ENCODE data around the gene TWF1. TPM values are rescaled to one million over a fixed set of nuclear protein-coding genes. Genes with fewer than 3 reads are reported as not detected.
"Not testable (repeated sequence)": the region's sequence is repeated elsewhere in the genome, so short reads cannot be mapped to it uniquely, and the experiment has no call there.

Gene TWF1
- total and polyA plus RNA-seq, 8 donors: 56.8 to 75.9 (median 64.6) TPM

- no peaks in the 10 kb centered on the region for H3K36me3 ChIP-seq
- no peak for TF ChIP-seq CTCF (IDR thresholded peaks at IDR 0.05)
Observed at GRCh38 chr12:43848226-43848507, 42.0 kb upstream of the TWF1 start.

GRCh38 chr12:43847425-43848225 lies 41.5 kb upstream of the TWF1 start:
- intact Hi-C loops (cut with DNase I); H3K4me3 ChIP-seq; ATAC-seq; H3K27me3 ChIP-seq; H3K36me3 ChIP-seq; H3K9me3 ChIP-seq; H3K4me1 ChIP-seq; H3K27ac ChIP-seq; DNase-seq: not testable (repeated sequence)

More at GRCh38 chr12:43848226-43848507, 42.0 kb upstream of the TWF1 start:
- Histone ChIP-seq H3K4me3 (no peak overlapping the region), H3K4me1 (no peaks in the 10 kb centered on the region), H3K27me3 (no peaks in the 10 kb centered on the region), H3K9me3 (peaks cover 0 to 5% of the 10 kb centered on the region in 2 donors), H3K27ac (no peak overlapping the region)
- DNase-seq (no peak), ATAC-seq (no peak)
- intact Hi-C loops (cut with DNase I): no loop called here

GRCh38 chr12:43842259-43842658 lies 36.1 kb upstream of the TWF1 start:
- TF ChIP-seq CTCF (IDR thresholded peaks at IDR 0.05): no peak
- intact Hi-C loops (cut with DNase I): no loop called here

GRCh38 chr12:43841253-43841652 lies 35.1 kb upstream of the TWF1 start:
- Histone ChIP-seq H3K4me3 (no peak overlapping the region), H3K4me1 (peaks cover 5% of the 10 kb centered on the region in 2 donors), H3K36me3 (no peaks in the 10 kb centered on the region), H3K27me3 (peaks cover 0 to 16% of the 10 kb centered on the region in 2 donors), H3K9me3 (no peaks in the 10 kb centered on the region), H3K27ac (no peak overlapping the region)
- DNase-seq (peak in 2 of 4 donors; percentile 7 to 12), ATAC-seq (no peak)
- intact Hi-C loops (cut with DNase I): no loop called here
- no peak for TF ChIP-seq CTCF (IDR thresholded peaks at IDR 0.05)

More at GRCh38 chr12:43842259-43842658, 36.1 kb upstream of the TWF1 start:
- Histone ChIP-seq H3K36me3 (no peaks in the 10 kb centered on the region), H3K4me1 (no peaks in the 10 kb centered on the region), H3K27ac (no peak overlapping the region), H3K9me3 (no peaks in the 10 kb centered on the region), H3K4me3 (no peak overlapping the region), H3K27me3 (peaks cover 0 to 6% of the 10 kb centered on the region in 2 donors)
- DNase-seq (no peak), ATAC-seq (no peak)

- TF ChIP-seq CTCF (IDR thresholded peaks at IDR 0.05): no peak
- Histone ChIP-seq H3K27ac (no peak overlapping the region), H3K36me3 (no peaks in the 10 kb centered on the region), H3K9me3 (no peaks in the 10 kb centered on the region), H3K4me1 (peaks cover 5 to 8% of the 10 kb centered on the region in 2 donors), H3K27me3 (peaks cover 0 to 22% of the 10 kb centered on the region in 2 donors), H3K4me3 (no peak overlapping the region)
- intact Hi-C loops (cut with DNase I): no loop called here
- DNase-seq (no peak), ATAC-seq (no peak)
Observed at GRCh38 chr12:43840338-43840737, 34.2 kb upstream of the TWF1 start.

Data from left lung (tissue), 10 donors.